GM19397 (cell line): ENCODE data around the gene COL4A4.
"Not testable (repeated sequence)": the region's sequence is repeated elsewhere in the genome, so short reads cannot be mapped to it uniquely, and the experiment has no call there.

Source experiments
- ATAC-seq: cut with Tn5 transposase; IDR thresholded peaks from one replicate; pipeline ENCODE4 v1.9.1; 2021; ENCODE audit warnings: mild to moderate bottlenecking, moderate library complexity; ENCODE audit not compliant: unreplicated experiment

COL4A4 gene

DNA sequence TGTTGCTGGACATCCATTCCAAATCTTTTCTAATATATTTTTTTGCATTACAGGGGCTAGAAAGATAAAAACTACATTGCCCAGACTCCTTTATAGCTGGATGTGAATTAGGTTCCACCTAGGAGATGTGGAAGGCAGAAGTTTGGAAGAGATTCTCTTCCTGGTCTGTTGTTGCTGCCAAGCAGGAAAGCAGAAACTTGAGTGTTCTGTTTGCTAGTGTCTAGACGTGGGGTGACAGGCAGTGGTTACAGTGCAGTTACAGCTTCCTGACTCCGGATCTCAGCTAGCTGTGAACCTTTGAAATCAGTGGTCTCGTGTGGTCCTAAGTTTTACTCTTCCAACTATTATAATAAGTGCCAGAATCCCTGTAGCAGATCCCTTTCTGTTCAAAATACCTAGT lies 46.2 kb downstream of the COL4A4 start:
- ATAC-seq: no peak

DNA sequence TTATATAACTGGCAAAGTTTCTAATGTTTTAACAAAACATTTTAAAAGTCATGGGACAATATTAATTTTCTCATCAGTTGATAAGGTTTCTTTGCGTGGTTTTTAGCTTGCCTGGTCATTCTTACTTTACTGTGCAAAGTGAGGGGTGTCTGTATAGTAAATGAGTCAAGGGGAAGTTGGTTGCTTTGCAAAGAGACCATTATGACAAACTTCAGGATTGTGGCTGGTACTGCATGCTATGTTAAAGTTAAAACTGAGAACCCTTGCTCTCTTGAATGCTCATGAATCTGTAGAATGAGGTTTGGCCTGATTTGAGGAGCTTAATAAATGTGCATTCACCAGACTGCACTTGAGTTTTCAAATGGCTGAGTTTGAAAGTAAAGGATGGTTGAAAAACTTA lies 47.0 kb downstream of the COL4A4 start:
- no peak for ATAC-seq

DNA sequence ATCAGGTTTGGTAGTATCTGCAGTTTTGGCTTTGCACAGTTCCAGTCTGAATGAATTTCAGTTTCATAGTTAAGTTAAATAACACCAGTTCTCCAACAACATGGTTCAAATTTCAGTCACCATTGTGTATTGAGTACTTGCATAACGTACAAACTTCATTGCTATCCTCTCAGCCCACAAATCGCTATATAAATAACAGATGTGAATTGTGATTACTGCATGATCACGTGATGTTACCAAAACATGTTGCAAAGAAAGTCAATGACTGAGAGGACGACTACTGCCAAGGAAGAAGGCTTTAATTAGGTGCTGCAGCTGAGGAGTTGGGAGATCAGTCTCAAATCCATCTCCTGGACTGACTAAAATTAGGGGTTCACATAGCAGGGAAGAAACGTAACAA lies 48.2 kb downstream of the COL4A4 start:
- no peak for ATAC-seq

DNA sequence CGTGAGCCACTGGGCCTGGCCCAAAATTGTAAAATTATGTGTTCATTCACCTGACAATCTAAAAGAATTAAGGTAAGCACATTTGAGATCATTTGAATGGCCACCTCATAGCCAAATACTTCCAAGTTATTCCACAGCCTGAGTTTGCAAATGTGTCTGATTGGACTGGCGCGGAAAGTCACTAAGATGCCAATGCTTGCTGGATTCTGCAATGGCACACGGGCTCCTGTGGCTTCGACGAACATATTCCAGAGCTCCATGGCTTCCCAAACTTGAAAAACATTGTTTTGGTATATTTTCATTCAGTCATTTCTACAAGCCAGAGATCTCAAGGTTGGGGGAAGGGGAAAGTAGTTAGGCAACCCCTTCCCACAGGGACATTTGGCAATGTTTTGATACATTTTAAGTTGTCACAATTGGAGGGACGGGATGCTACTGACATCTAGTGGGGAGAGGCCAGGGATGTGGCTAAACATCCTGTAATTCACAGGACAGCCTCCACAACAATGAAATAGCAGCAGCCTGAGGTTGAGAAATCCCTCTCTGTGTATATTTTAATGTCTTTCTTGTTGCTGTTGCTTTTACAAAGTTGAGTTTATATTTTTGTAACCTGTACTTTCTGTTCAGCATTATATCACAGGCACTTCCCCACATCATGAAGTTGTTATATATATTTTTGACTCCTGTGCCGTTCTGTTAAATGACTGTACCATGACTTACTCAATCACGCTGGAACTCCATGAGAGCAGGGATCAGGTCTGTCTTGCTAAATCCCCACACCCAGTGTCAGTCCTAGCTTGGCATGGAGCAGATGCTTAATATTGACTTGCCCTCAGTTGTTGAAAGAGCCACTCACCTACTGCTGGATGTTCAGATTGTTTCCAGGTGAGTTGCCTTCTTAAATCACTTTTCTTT lies 56.9 kb downstream of the COL4A4 start:
- ATAC-seq: peak; percentile 67

DNA sequence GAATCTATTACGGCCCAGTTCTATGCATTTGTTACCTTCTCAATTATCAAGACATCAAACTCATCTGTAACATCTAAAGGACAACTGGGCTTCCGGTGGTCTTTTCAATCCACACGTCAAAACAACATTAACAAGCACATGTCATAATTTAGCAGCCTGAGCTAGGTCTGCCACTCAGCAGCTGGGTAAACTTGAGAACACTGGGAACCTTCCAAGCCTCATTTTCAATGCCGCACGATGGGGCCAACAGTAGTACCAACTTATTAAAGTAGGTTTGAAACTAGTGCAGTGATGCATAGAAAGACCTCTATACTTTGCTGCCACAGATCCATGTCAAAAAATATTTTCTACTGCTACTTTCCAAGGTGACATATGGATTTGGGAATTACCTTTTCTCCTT lies 60.4 kb downstream of the COL4A4 start:
- ATAC-seq: no peak

DNA sequence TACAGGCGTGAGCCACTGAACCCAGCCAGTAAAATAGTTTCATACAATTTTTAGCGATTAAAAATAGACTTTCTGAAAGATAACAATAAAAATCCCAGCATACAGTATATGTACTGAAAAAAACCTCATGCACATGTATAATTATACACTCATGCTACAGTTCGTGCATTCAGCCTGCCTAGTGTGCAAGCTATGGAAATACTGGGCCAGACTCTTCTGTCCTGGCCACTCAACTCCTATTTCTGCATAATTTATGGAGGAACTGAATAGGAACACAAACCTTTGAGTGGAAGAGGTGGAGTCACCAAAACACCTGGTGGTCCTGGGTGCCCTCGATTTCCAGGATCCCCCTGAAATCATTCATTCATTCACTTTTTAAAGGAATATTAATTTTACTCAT lies 64.7 kb downstream of the COL4A4 start:
- ATAC-seq: no peak

DNA sequence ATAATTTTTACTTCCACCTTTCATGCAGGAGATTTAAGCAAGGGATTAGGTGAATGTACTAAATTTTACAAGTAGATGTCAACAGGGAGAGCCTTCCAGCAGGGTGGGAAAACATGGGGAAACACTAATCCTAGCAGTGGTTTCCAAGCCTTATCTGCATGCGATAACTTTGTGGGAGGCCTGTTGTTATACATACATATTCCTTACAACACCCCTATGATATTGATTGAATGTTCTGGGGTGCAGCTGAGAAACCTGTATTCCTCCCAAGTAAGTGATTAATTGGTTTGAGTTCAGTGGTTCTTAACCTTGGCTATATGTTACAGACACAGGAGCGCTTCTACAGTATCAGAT lies 65.9 kb downstream of the COL4A4 start:
- no peak for ATAC-seq

DNA sequence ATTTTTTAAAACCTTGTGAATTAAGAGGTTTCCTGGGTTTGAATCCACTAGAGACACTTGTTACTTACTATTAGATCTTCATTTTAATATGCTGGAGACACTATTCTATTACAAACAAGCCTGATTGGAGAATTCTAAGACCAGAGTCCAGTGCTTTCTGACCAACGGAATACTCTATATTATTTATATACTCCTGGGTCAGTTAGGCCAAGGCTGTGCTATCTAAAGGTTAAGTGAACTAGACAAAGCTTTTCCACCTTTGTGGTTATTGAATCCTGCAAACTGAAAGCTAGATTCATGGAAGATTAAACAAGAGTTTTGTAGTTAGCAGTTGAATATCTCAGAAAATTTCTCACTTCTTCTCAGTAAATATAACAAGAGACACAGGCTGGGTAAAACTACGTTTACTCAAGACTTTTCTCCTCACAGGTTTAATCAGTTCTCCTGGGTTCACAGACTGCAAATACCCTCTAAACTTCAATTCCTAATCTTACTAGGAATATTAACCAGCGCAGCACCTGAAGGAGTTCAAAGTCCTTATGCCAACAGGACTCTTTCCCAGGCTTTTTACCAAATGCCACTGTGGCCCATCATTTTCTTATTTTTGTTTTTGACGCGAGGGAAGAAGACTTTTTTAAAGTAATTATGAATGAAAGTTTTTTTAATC lies 66.4 kb downstream of the COL4A4 start:
- no peak for ATAC-seq

DNA sequence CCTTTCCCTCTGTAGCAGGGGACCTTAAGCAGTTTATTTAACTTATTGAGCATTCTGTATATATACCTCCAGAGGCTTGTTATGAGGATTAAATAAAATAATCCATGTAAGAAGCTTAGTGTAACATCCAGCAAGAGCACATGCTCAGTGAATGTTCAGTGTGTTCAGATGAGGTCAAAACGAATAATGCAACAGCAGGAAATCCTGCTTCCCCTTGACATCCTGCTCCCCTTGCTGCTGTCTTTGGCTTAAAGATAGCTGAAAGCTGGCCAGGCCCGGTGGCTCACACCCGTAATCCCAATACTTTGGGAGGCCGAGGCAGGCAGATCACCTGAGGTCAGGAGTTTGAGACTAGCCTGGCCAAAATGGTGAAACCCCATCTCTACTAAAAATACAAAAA lies 68.7 kb downstream of the COL4A4 start:
- no peak for ATAC-seq

DNA sequence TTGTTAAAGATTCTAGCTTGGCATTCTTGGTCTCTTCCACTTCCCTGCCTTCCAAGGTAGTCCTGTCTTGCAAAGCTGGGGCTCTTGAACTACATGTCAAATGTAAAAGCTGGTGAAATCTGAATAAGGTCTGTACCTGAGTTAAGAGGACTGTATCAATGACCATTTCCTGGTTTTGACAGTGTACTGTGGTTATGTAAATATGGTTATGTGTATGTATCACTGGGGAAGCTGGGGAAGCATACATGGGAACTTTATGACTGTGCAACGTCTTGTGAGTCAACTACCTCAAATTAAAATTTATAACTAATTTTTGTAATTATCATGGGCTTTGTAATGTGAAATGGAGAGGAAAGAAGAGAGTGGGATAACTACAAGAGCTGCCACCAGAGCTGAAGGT lies 81.7 kb downstream of the COL4A4 start:
- ATAC-seq: no peak

DNA sequence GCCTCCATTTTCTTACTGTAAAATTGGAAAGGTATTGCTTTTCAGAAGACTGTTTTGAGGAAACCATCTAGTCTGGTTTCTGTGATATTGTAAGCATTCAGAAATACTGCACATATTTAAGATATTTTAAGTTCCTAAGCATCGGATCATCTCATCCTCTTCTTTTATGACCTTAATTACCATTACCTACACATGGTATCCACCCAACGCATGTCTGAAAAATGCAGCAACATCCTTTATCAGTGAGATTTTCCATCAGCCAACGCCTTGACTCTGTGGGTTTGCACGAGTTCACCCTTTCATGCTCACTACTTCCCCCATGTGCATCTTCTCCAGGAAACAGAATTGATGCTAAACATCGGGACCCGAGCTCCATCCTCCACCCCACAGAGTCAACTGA lies 84.3 kb downstream of the COL4A4 start:
- no peak for ATAC-seq

DNA sequence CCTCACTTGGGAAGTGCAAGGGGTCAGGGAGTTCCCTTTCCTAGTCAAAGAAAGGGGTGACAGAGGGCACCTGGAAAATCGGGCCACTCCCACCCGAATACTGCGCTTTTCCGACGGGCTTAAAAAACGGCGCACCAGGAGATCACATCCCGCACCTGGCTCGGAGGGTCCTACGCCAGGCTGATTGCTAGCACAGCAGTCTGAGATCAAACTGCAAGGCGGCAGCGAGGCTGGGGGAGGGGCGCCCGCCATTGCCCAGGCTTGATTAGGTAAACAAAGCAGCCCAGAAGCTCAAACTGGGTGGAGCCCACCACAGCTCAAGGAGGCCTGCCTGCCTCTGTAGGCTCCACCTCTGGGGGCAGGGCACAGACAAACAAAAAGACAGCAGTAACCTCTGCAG lies 98.9 kb downstream of the COL4A4 start:
- not testable (repeated sequence) for ATAC-seq

DNA sequence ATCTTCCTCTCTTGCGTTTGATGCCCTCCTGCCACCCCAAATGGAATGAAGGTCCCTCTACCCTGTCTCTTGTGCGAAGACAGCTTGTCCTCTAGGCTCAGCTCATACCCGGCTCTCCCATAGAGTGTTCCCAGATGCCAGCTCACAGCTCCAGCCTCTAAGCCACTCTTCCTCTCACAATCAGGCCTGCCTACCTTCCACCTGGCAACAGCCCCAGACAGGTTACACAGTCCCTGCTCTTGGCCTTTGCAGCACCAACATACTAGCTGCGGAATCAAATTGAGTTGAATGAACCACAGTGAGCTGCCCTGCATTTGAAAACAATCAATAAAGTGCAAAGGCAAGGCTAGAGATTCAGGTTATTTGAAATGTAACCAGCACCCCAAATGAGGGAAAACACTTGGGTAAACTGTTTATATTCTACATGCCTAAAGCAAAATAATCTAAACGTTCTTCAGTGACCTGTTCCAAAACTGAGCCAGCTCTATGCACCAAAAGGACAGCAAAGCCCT lies 105.1 kb downstream of the COL4A4 start:
- ATAC-seq: no peak

DNA sequence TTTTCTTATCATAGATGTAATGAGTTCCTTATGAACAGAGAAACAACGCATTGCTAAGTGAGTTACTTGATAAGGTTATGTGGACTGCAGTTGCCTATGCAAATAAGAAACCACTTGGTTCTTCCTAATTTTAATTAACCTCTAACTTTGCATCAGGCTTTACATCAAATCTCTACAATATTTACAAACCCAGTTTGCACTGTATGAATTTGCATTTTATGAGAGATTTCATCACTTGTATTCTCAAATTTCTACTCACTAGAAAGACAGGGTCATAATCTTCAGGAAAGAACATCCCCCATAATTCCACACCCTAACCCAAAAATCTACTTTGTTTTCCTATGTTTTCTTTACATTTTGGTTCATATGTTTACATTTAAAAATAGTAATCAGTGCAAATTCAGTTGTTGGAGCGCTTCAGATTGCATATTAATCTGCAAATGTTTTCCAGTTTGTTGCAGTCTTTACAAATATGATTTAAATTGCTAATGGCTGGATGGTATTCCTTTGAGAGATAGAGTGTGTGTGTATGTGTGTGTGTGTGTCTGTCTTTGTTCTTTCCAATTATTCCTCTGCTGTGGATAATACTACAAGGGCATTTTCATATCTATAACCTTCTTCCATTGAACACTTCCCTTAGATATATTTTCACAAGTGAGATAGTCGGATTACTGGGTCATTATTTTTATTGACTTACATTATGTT lies 106.1 kb downstream of the COL4A4 start:
- no peak for ATAC-seq

DNA sequence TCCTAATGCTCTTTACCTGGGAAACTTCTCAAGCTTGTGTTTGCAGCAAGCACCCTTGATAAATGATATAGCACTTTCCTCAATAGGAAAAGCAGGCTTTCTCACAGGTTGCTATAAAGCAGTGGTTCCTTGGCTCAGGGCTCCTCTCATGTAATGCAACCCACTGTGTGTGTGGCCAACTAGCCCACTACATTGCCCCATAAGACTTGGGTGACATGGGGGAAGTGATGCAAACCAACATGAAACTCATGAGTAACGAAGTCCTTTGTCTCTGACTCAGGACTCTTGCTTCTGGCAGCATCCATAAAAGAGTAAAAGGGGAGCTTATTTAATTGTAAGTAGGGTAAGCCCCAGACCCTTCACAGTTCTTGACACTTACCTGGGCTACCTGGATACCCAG lies 106.9 kb downstream of the COL4A4 start:
- ATAC-seq: no peak

DNA sequence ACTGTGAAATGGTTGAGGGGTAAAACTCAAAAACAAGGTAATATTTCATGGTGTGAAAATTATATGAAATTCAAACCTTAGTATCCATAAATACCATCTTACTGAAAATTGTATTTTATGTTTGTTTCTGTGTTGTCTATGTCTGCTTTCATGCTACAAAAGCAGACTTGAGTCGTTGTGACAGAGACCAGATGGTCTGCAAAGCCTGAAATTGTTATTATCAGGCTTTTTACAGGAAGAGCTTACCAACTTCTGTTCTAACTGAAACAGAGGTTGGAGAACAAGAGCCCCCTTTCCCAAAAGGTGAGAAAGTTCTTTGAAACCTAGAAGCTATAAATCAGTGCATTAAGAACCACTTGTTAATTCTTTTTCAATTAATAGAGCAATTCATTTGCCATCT lies 110.0 kb downstream of the COL4A4 start:
- no peak for ATAC-seq

DNA sequence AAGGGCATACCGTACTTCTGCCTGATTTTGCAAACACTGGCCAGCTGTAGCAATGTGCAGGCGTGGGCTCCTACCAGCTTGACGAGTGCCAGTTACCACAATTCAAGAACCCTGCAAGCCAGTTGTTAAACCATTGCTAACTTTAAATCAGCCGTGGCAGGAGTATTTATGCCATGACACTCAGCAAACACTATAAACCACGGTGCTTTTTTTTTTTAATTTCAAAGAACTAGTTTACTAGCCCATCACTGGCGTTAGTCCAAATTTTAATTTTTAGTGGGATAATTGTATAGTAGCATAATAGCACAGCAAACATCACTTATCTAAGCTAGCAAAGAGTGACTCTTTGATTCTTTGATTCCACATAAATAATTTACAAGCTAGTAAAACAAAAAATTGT lies 111.1 kb downstream of the COL4A4 start:
- no peak for ATAC-seq

DNA sequence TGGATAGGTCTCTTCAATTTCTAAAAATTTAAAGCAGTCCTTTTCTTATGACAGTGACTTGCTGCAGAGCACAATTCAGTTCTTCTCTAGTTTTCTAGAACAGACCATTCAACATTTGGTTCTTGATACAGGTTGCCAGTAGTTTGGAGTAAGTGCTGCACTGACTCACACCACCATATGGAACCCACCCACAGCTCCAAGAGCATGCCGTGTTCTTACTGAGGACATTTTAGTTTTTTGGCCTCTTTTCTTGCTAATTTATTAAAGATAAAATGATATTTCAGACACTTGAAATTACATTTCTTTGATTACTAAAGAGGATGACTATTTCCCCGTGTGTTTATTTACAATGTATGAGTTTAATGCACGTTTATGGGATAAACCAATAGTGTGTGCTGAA lies 120.0 kb downstream of the COL4A4 start:
- no peak for ATAC-seq

DNA sequence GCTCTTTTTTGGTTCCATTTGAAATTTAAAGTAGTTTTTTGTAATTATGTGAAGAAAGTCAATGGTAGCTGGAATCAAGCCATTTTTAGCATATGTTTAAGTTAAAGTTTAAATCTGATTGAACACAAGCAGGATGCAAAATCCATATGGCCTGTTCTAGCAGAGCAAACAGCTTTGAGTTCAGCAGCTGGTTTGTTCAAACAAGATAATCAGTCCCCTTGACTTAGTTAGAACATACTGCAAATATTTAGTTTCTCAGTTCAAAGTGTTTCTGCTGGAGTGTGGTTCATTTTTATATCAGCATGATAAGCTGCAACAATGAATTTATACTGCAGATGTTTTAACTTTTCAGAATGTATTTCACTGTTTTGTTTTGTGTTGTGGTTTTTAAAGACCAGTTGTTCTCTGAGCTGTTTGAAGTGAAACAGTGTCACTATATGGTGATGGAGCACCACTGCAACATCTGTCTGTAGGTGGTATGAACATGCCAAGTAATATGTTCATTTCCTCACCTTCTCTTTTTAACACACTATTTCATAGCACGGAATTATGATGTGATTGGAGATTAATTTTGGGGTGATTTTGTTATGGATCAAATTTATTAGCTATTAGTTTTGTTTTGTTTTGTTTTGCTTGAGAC lies 125.3 kb downstream of the COL4A4 start:
- no peak for ATAC-seq

DNA sequence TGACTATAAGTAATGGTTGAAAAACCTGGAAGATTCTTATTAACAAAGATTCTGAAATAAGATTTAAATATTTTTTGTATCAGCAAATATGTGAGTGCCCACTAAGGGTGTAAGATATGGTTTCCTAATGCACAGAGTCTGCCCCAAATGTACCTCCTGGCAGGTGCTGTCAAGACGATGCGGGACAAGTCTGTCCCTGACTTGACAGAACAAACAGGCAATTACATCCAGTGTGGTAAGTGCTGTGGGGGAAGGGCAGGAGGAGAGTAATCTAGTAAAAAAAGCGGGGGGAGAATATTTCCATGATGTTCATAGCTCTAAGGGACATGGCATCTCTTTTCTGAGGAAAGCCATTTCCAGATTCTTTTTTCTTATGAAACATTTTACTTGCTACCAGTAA lies 127.5 kb downstream of the COL4A4 start:
- no peak for ATAC-seq

DNA sequence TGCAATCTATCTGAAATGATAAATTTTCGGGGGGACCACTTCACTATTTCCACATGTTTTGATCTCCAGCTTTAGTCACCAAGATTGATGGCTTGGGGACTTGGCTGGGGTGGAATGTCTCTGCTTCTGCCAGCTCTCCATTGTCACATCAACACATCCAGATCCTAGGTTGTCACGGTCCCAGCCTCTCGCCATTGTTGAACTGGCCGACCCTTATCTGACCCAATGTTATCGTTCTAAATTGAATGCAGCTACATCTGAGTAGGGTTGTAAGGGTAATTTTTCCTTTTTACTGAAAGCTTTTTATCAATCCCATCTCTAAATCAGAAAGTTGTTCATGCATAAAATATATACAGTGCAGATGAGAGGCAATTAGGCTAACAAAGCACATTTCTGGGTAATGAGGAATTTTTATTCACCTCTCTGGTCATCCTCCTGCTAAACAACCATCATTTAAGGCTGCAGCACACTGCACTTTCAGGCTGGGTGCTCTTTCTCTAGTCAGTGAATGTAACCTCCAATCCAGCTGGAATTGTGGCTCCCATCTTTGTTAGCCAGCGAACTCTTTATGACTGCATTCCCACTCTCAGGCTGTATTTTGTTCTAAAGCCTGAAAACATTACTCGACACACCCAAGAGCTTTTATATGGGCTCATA lies 128.2 kb downstream of the COL4A4 start:
- ATAC-seq: no peak
